ENCODE data around the gene RNF115. TPM values are rescaled to one million over a fixed set of nuclear protein-coding genes. Genes with fewer than 3 reads are reported as not detected.

Gene RNF115
- total and polyA plus RNA-seq, 2 donors (not counting 1 experiment from before 2014, with no cell fraction given) = 4.6 to 19.8 TPM

DNA sequence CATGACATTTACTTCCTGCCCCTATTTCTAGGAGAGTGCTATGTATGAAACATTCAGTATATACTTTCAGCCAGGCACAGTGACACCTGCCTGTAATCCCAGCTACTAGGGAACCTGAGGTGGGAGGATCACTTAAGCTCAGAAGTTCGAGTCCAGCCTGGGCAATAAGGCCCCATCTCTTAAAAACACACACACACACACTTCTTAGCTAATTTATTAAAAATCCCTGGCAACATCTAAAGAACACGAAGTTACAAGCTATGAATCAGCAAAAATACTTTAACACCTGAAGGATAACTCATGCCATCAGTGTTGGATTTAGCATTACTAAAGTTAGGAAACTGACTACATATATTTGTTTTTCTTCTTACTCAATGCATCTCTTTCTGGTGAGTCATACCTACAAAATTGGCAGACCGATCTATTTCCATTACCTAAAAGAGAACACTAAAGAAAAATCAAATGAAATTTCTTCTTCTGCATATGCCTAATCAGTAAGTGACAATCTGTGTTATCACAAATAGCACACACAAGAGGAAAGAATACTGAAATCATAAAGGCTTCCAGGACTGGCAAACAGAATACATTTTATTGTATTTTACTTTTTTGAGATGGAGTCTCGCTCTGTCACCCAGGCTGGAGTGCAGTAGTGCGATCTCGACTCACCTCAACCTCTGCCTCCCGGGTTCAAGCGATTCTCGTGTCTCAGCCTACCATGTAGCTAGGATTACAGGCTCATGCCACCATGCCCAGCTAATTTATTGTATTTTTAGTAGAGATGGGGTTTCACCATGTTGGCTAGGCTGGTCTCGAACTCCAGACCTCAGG lies 41.4 kb downstream of the RNF115 start:
- H3K9me3 ChIP-seq (ENCODE audit: control extremely low read depth in 1 of 3, control insufficient read depth in 2 of 3, insufficient read depth in 1 of 3, low read length in 2 of 3) = no peaks in the 10 kb centered on the region
- no peak overlapping the region for H3K4me3 Mint-ChIP-seq
- no peaks in the 10 kb centered on the region for H4K20me1 ChIP-seq (ENCODE audit: control insufficient read depth, insufficient read depth, low read length, poor library complexity, severe bottlenecking)
- no peak overlapping the region for H3K27ac Mint-ChIP-seq
- intact Hi-C loops (cut with micrococcal nuclease) = no loop called here
- H2AFZ ChIP-seq (ENCODE audit: insufficient read depth, low read depth, low read length, poor library complexity, severe bottlenecking) = no peak overlapping the region
- no peak overlapping the region for H3K27ac ChIP-seq (ENCODE audit: low read length in 2 of 2)
- TF ChIP-seq, protein P1, sequence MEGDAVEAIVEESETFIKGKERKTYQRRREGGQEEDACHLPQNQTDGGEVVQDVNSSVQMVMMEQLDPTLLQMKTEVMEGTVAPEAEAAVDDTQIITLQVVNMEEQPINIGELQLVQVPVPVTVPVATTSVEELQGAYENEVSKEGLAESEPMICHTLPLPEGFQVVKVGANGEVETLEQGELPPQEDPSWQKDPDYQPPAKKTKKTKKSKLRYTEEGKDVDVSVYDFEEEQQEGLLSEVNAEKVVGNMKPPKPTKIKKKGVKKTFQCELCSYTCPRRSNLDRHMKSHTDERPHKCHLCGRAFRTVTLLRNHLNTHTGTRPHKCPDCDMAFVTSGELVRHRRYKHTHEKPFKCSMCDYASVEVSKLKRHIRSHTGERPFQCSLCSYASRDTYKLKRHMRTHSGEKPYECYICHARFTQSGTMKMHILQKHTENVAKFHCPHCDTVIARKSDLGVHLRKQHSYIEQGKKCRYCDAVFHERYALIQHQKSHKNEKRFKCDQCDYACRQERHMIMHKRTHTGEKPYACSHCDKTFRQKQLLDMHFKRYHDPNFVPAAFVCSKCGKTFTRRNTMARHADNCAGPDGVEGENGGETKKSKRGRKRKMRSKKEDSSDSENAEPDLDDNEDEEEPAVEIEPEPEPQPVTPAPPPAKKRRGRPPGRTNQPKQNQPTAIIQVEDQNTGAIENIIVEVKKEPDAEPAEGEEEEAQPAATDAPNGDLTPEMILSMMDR (IDR thresholded peaks at IDR 0.05) = no peak
- no peak for TF ChIP-seq EZH2 (IDR thresholded peaks at IDR 0.05; ENCODE audit: borderline replicate concordance, insufficient read depth, low read depth, low read length, poor library complexity, severe bottlenecking)
- no peak overlapping the region for H3K4me2 ChIP-seq (replicated peaks; ENCODE audit: low read depth, low read length, poor library complexity, severe bottlenecking)
- H3K9me3 Mint-ChIP-seq (ENCODE audit: insufficient read depth) = no peaks in the 10 kb centered on the region
- H3K27me3 Mint-ChIP-seq = no peaks in the 10 kb centered on the region
- no peak for DNase-seq
- ChIA-PET POLR2A (no interaction called here), CTCF (no interaction called here)
- H3K9ac ChIP-seq (ENCODE audit: low read length) = no peak overlapping the region
- ATAC-seq (ENCODE audit: low read depth) = no peak
- no peaks in the 10 kb centered on the region for H3K4me1 Mint-ChIP-seq
- H3K4me3 ChIP-seq (ENCODE audit: control extremely low read depth in 1 of 5, extremely low read depth in 1 of 5, insufficient read depth in 1 of 5, low read depth in 2 of 5, low read length in 4 of 5) = no peak overlapping the region
- H3K4me1 ChIP-seq (ENCODE audit: control insufficient read depth in 2 of 2, insufficient read depth in 2 of 2, low read length in 2 of 2) = no peaks in the 10 kb centered on the region
- no peaks in the 10 kb centered on the region for H3K27me3 ChIP-seq (replicated peaks in 1 of 4; ENCODE audit: control extremely low read depth in 1 of 4, control insufficient read depth in 3 of 4, insufficient read depth in 4 of 4, low read length in 3 of 4)
- 100% methylated on average over 3 of the region's 10 CpGs for WGBS (ENCODE audit: insufficient coverage)
- no peaks in the 10 kb centered on the region for H3K79me2 ChIP-seq (ENCODE audit: control insufficient read depth, insufficient read depth, low read length)
- H3K36me3 ChIP-seq (replicated peaks in 1 of 2; ENCODE audit: control extremely low read depth in 1 of 2, control insufficient read depth in 1 of 2, extremely low read depth in 1 of 2, insufficient read depth in 2 of 2, low read length in 1 of 2) = peaks cover 6 to 21% of the 10 kb centered on the region in 2 experiments

DNA sequence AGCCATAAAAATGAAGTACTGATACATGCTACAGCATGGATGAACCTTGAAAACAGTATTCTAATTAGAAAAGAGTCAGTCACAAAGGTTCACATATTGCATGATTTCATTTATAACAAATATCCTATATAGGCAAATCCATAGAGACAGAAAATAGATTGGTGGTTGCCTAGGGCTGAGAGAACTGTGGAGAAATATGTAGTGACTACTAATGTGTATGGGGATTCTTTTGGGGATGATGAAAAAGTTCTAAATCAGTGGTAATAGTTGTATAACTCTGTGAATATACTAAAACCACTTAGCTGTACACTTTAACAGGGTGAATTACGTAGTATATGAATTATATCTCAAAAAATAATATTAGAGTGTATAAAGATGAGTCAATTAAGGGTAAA lies 45.8 kb downstream of the RNF115 start:
- no peaks in the 10 kb centered on the region for H3K27me3 ChIP-seq (replicated peaks in 1 of 4; ENCODE audit: control extremely low read depth in 1 of 4, control insufficient read depth in 3 of 4, insufficient read depth in 4 of 4, low read length in 3 of 4)
- H3K9ac ChIP-seq (ENCODE audit: low read length) = no peak overlapping the region
- Mint-ChIP-seq H3K4me3 (no peak overlapping the region), H3K9me3 (ENCODE audit: insufficient read depth) (no peaks in the 10 kb centered on the region), H3K27ac (no peak overlapping the region), H3K4me1 (no peaks in the 10 kb centered on the region), H3K27me3 (no peaks in the 10 kb centered on the region)
- no peak overlapping the region for H3K27ac ChIP-seq (ENCODE audit: low read length in 2 of 2)
- no peak overlapping the region for H2AFZ ChIP-seq (ENCODE audit: insufficient read depth, low read depth, low read length, poor library complexity, severe bottlenecking)
- ATAC-seq (ENCODE audit: low read depth) = no peak
- intact Hi-C loops (cut with micrococcal nuclease) = no loop called here
- no peak overlapping the region for H3K4me3 ChIP-seq (ENCODE audit: control extremely low read depth in 1 of 5, extremely low read depth in 1 of 5, insufficient read depth in 1 of 5, low read depth in 2 of 5, low read length in 4 of 5)
- ChIA-PET POLR2A (no interaction called here), CTCF (no interaction called here)
- H4K20me1 ChIP-seq (ENCODE audit: control insufficient read depth, insufficient read depth, low read length, poor library complexity, severe bottlenecking) = no peaks in the 10 kb centered on the region
- TF ChIP-seq EZH2 (IDR thresholded peaks at IDR 0.05; ENCODE audit: borderline replicate concordance, insufficient read depth, low read depth, low read length, poor library complexity, severe bottlenecking) = no peak
- TF ChIP-seq, protein P1 (IDR thresholded peaks at IDR 0.05) = no peak
- no CpG with 5 or more reads among the region's 1 CpG for WGBS (ENCODE audit: insufficient coverage)
- no peaks in the 10 kb centered on the region for H3K4me1 ChIP-seq (ENCODE audit: control insufficient read depth in 2 of 2, insufficient read depth in 2 of 2, low read length in 2 of 2)
- DNase-seq = no peak
- H3K36me3 ChIP-seq (replicated peaks in 1 of 2; ENCODE audit: control extremely low read depth in 1 of 2, control insufficient read depth in 1 of 2, extremely low read depth in 1 of 2, insufficient read depth in 2 of 2, low read length in 1 of 2) = peaks cover 5 to 6% of the 10 kb centered on the region in 2 experiments
- no peaks in the 10 kb centered on the region for H3K79me2 ChIP-seq (ENCODE audit: control insufficient read depth, insufficient read depth, low read length)
- H3K4me2 ChIP-seq (replicated peaks; ENCODE audit: low read depth, low read length, poor library complexity, severe bottlenecking) = no peak overlapping the region
- H3K9me3 ChIP-seq (ENCODE audit: control extremely low read depth in 1 of 3, control insufficient read depth in 2 of 3, insufficient read depth in 1 of 3, low read length in 2 of 3) = no peaks in the 10 kb centered on the region
